Tibial nerve (tissue), 4 donors: Measurements from ENCODE around the gene DUOX2. TPM values are rescaled to one million over a fixed set of nuclear protein-coding genes. Genes with fewer than 3 reads are reported as not detected.

Source experiments
- DNase-seq, 2 donors: peaks; one replicate each; pipeline ENCODE4 v3.0.0-alpha.2; 2019; ENCODE audit warnings: low spot score in 2 of 2
- H3K27ac ChIP-seq, 4 donors: fragments of 200-600 bp; sonication (generic) in 3 of 4; one replicate each; pipeline ENCODE4 v1.5.1; 2017 to 2019; ENCODE audit warnings: mild to moderate bottlenecking in 1 of 4
- H3K27me3 ChIP-seq, 2 donors: fragments of 200-600 bp; sonication (generic) in 1 of 2; one replicate each; pipeline versions ENCODE4 v1.5.1 to v1.6.0; 2017 to 2019
- H3K36me3 ChIP-seq, 3 donors: fragments of 200-600 bp; sonication (generic); one replicate each; pipeline ENCODE4 v1.5.1; 2018 to 2019
- H3K4me1 ChIP-seq, 4 donors: fragments of 200-600 bp; sonication (generic) in 3 of 4; one replicate each; pipeline ENCODE4 v1.5.1; 2017 to 2019
- H3K4me3 ChIP-seq, 4 donors: fragments of 200-600 bp; sonication (generic) in 3 of 4; one replicate each; pipeline ENCODE4 v1.5.1; 2017 to 2019; ENCODE audit warnings: mild to moderate bottlenecking in 1 of 4, moderate library complexity in 1 of 4
- H3K9me3 ChIP-seq, 4 donors: fragments of 200-600 bp; sonication (generic) in 3 of 4; one replicate each; pipeline ENCODE4 v1.5.1; 2017 to 2019
- EP300 ChIP-seq, 2 donors: sonication (generic); formaldehyde crosslinking; IDR thresholded peaks; one replicate each; pipeline ENCODE4 v1.6.1; 2017; ENCODE audit warnings: antibody characterized with exemption in 2 of 2, mild to moderate bottlenecking in 1 of 2
- POLR2A ChIP-seq, 2 donors: fragments of 450-650 bp; IDR thresholded peaks; one replicate each; pipeline ENCODE4 v1.6.1; 2017; ENCODE audit warnings: antibody characterized with exemption in 2 of 2, mild to moderate bottlenecking in 2 of 2, moderate library complexity in 2 of 2
- WGBS, 2 donors: methylation state at CpG; one replicate each; pipeline ENCODE4 v1.1.5; 2018; 5-methylcytosine and 5-hydroxymethylcytosine counted together
- total RNA-seq, 4 donors: library from RNA; depleted of rRNA; stranded (reverse); fragments of >200 nt; gene quantifications; one replicate each; pipeline ENCODE4 v1.1.0, GENCODE V29; 2016
- TF ChIP-seq, protein P1 (sequence below), 5 experiments: fragments of 200-600 bp in 3 of 5; fragments of 450-650 bp in 2 of 5; sonication (generic) in 3 of 5; IDR thresholded peaks; one replicate each; pipeline ENCODE4 v1.5.1; 2016 to 2019; ENCODE audit warnings: antibody characterized with exemption in 5 of 5, mild to moderate bottlenecking in 3 of 5, moderate library complexity in 2 of 5

Gene DUOX2
- 1 to 10 TPM in 1 of 4 donors, under 1 TPM in 3; 0.22 to 1.9 (median 0.84) TPM for total RNA-seq

DNA sequence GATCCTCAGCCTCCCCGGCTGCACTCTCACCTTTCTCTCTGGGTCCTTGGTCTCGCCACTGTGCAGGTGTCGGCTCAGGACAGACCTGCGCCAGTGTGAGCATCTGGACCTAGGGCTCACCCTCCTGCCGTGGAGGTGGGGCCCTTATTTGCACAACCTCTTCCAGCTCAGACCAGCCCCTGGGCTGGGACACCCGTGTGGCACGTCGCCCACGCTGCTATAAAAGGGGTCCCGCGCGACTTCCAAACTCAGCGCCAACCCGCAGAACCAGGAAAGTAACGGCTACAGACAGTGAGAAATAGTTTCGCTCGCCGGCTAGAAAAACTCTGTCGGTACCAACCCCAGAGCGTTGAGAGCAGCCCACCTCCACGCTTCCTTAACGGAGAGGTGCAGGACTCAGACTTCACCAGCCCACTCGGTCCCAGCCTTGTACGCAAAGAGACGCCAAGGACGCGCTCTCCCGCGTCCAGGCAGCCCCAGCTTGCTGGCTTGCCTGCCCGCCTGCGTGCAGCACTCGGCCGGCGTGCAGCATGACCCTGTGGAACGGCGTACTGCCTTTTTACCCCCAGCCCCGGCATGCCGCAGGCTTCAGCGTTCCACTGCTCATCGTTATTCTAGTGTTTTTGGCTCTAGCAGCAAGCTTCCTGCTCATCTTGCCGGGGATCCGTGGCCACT, at the start of gene DUOX2, which contains the start of gene DUOXA2:
Gene DUOX2 (minus strand): TSS at position 97 of the 675 bp plus-strand sequence. CDS start 761 bp downstream, outside the sequence.
Gene DUOXA2 (plus strand): TSS at position 251 of the 675 bp plus-strand sequence. CDS start 280 bp downstream, at position 531.
- no peak for DNase-seq
- Histone ChIP-seq H3K27ac (no peak within 1 kb of the TSS), H3K4me3 (peak within 1 kb of the TSS in 1 of 4 donors; percentile 8), H3K4me1 (peaks cover 0 to 57% (median 29%) of the 10 kb centered on the region in 4 donors), H3K36me3 (no peaks in the 10 kb centered on the region), H3K27me3 (peaks cover 8 to 88% of the 10 kb centered on the region in 2 donors), H3K9me3 (no peaks in the 10 kb centered on the region)
- 1 to 2% methylated on average over 42 of the region's 42 CpGs for WGBS, 2 donors
- TF ChIP-seq POLR2A (IDR thresholded peaks at IDR 0.05), result no peak
- TF ChIP-seq, protein P1, sequence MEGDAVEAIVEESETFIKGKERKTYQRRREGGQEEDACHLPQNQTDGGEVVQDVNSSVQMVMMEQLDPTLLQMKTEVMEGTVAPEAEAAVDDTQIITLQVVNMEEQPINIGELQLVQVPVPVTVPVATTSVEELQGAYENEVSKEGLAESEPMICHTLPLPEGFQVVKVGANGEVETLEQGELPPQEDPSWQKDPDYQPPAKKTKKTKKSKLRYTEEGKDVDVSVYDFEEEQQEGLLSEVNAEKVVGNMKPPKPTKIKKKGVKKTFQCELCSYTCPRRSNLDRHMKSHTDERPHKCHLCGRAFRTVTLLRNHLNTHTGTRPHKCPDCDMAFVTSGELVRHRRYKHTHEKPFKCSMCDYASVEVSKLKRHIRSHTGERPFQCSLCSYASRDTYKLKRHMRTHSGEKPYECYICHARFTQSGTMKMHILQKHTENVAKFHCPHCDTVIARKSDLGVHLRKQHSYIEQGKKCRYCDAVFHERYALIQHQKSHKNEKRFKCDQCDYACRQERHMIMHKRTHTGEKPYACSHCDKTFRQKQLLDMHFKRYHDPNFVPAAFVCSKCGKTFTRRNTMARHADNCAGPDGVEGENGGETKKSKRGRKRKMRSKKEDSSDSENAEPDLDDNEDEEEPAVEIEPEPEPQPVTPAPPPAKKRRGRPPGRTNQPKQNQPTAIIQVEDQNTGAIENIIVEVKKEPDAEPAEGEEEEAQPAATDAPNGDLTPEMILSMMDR (IDR thresholded peaks at IDR 0.05), result no peak
- TF ChIP-seq EP300 (IDR thresholded peaks at IDR 0.05), result no peak

DNA sequence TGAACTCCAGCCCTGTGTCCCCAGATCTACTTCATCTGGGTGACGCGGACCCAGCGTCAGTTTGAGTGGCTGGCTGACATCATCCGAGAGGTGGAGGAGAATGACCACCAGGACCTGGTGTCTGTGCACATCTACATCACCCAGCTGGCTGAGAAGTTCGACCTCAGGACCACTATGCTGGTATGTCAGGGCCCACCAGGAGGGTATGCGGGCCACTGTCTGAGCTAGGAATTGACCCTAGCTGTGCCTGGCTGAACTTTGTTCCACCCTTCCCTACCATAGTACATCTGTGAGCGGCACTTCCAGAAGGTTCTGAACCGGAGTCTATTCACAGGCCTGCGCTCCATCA, 49.5 kb upstream of the DUOX2 start:
- no peak for DNase-seq
- Histone ChIP-seq H3K27ac (peak overlapping the region in 2 of 4 donors; percentile 59 to 64), H3K4me3 (no peak overlapping the region), H3K9me3 (no peaks in the 10 kb centered on the region), H3K4me1 (peaks cover 0 to 57% (median 12%) of the 10 kb centered on the region in 4 donors), H3K36me3 (no peaks in the 10 kb centered on the region), H3K27me3 (no peaks in the 10 kb centered on the region)
- 64 to 71% methylated on average over 9 of the region's 9 CpGs for WGBS, 2 donors
- TF ChIP-seq POLR2A (IDR thresholded peaks at IDR 0.05) (no peak), EP300 (IDR thresholded peaks at IDR 0.05) (no peak)
- TF ChIP-seq, protein P1 (IDR thresholded peaks at IDR 0.05), result no peak

DNA sequence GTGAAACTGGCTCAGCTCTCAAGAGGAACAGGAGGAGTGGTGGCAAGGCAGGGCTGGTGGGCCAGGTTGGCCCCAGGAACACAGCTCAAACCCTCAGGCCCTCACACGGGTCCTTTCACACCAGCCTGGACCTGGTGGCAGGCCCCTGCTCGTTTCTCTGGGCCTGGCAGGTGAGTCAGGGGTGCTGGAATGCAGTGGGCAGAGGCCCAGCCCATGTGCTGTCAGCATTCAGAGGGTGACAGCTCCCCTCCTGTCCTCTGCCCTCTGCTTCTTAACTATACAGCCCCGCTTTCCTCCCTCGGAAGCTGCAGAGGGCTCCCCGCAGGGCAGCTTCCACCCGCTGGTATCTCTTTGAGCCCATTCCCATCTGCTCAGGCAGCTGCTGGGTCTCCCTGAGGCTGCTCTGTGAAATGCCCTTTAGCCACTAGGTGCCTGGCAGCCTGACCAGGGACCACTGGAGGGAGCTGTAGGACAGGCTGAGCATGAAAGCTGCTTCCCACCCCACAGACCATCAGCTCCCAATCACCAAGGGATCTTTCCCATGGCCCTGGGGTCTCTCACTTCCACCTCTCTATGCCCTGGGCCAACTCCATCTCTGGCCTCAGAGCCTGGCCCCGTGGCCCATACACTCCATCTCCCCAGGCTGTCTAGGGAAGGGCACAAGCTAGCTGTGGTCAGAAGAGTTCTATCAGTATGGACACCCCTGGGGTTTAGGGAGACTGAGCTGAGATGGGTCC, 49.0 kb upstream of the DUOX2 start:
- Histone ChIP-seq H3K4me3 (no peak overlapping the region), H3K36me3 (no peaks in the 10 kb centered on the region), H3K27me3 (no peaks in the 10 kb centered on the region), H3K27ac (peak overlapping the region in 2 of 4 donors; percentile 59 to 64), H3K9me3 (no peaks in the 10 kb centered on the region), H3K4me1 (peaks cover 0 to 57% (median 12%) of the 10 kb centered on the region in 4 donors)
- TF ChIP-seq, protein P1 (IDR thresholded peaks at IDR 0.05), result peak; percentile 74 to 94 (median 84)
- peak in 1 of 2 donors; percentile 16 for TF ChIP-seq EP300 (IDR thresholded peaks at IDR 0.05)
- TF ChIP-seq POLR2A (IDR thresholded peaks at IDR 0.05), result no peak
- 6 to 9% methylated on average over 6 to 7 of the region's 7 CpGs for WGBS, 2 donors
- peak; percentile 63 to 85 for DNase-seq

DNA sequence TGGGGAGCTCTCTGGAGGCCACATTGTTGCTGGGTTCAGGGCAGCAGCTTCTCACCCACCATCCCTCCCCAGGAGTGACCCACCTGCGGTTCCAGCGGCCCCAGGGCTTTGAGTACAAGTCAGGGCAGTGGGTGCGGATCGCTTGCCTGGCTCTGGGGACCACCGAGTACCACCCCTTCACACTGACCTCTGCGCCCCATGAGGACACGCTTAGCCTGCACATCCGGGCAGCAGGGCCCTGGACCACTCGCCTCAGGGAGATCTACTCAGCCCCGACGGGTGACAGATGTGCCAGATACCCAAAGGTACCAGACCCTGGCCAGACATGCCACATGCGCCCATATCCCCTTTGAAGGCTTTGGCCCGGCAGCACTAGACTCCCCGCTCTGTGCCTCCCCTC, 47.7 kb upstream of the DUOX2 start:
- peaks cover 0 to 57% (median 17%) of the 10 kb centered on the region in 4 donors for H3K4me1 ChIP-seq
- 71 to 76% methylated on average over 14 of the region's 14 CpGs for WGBS, 2 donors
- H3K27me3 ChIP-seq, result no peaks in the 10 kb centered on the region
- H3K9me3 ChIP-seq, result no peaks in the 10 kb centered on the region
- no peak overlapping the region for H3K4me3 ChIP-seq
- TF ChIP-seq EP300 (IDR thresholded peaks at IDR 0.05), result no peak
- TF ChIP-seq, protein P1 (IDR thresholded peaks at IDR 0.05), result no peak
- no peak for TF ChIP-seq POLR2A (IDR thresholded peaks at IDR 0.05)
- no peak for DNase-seq
- H3K27ac ChIP-seq, result peak overlapping the region in 2 of 4 donors; percentile 59 to 62
- H3K36me3 ChIP-seq, result no peaks in the 10 kb centered on the region

DNA sequence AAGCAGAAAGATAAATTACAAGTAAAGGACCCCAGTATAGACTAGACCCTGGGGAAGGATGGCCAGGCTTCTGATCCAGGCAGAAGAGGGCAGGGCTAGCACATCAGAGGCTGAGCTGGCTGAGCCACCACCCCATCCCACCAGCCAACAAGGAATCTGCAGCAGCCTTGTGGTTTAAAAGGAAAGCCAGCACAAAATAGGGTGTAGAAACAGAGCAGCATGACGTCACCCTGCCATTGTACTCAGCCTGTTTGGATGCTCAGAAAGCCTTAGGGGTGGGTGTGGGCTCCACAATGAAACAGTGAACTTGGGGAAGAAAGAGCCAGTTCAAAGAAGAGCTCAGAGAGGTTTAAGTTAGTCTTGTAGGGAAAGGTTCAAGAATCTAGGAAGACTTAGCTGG, 44.0 kb upstream of the DUOX2 start:
- peak in 1 of 2 donors; percentile 27 for DNase-seq
- no peak for TF ChIP-seq POLR2A (IDR thresholded peaks at IDR 0.05)
- TF ChIP-seq, protein P1 (IDR thresholded peaks at IDR 0.05), result peak in 1 of 5 experiments; percentile 14
- TF ChIP-seq EP300 (IDR thresholded peaks at IDR 0.05), result peak in 1 of 2 donors; percentile 74
- H3K4me1 ChIP-seq, result peaks cover 0 to 36% (median 10%) of the 10 kb centered on the region in 4 donors
- H3K27me3 ChIP-seq, result no peaks in the 10 kb centered on the region
- H3K27ac ChIP-seq, result peak overlapping the region; percentile 51 to 87 (median 72)
- no peaks in the 10 kb centered on the region for H3K9me3 ChIP-seq
- H3K36me3 ChIP-seq, result no peaks in the 10 kb centered on the region
- H3K4me3 ChIP-seq, result no peak overlapping the region
- WGBS, 2 donors, result 36 to 40% methylated on average over 1 of the region's 1 CpG
